GM19239 (cell line): ENCODE measurements around the gene GRAMD1A.

ENCODE experiments used
- DNase-seq: peaks from one replicate; pipeline ENCODE4 v3.0.0; 2011; ENCODE audit warnings: low spot score; ENCODE audit not compliant: insufficient read length
- FAIRE-seq: peaks from 2 replicates; lab custom pipeline; 2011; peaks lifted over from hg19 to GRCh38; lab: Jason Lieb, UNC

Gene GRAMD1A

DNA sequence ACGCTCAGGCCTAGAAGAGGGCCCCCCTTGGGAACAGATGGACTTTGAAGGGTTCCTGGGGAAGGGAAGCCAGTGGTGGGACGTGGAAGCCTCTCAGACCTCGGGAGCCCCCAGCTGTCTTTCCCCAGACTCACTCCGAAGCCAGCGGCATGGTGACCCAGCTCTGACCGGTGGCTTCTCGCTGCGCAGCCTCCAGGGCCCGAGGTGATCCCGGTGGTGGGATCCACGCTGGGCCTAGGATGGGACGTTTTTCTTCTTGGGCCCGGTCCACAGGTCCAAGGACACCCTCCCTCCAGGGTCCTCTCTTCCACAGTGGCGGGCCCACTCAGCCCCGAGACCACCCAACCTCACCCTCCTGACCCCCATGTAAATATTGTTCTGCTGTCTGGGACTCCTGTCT is 66.0 kb downstream of the GRAMD1A start:
- FAIRE-seq: no peak

DNA sequence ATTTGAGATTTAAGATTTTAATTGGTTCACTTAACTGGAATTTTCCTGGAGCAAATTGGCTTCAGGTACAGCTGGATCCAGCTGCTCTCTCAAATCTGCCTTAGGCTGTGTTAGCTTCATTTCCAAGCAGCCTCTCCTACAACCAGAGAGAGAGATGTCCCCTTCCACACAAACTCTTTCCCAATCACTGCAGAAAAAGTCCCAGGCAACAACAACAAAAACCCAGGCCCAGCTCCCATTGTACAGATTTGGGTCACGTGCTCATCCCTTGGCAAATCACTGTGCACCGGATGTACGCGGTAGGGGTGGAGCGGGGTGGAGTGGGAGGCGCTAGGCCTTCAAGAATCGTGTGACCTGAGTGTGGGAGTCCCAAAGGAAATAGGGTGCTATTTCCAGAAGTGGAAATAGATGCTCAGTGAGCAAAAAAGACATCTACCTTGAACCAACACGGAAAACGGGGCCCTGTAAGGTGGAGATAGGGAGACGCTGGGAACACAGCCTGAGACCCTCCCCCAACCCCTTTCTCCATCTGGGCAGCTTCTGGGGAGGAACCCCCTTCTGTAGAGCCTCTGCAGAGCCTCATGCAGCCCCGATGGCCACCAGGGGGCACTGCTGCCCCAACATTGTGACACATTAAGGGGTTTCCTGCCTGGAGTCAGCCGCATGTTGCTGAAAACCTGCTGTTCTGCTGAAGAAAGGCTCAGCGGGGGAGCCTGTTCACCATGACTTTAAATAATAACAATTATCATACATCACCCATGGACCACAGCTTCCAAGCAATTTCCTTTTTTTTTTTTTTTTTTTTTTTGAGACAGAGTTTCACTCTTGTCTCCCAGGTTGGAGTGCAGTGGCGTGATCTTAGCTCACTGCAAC is 66.8 kb downstream of the GRAMD1A start:
- DNase-seq: peak; percentile 95
- FAIRE-seq: peak; percentile 94

More for the DNA sequence above, 66.0 kb downstream of the GRAMD1A start:
- DNase-seq: no peak

DNA sequence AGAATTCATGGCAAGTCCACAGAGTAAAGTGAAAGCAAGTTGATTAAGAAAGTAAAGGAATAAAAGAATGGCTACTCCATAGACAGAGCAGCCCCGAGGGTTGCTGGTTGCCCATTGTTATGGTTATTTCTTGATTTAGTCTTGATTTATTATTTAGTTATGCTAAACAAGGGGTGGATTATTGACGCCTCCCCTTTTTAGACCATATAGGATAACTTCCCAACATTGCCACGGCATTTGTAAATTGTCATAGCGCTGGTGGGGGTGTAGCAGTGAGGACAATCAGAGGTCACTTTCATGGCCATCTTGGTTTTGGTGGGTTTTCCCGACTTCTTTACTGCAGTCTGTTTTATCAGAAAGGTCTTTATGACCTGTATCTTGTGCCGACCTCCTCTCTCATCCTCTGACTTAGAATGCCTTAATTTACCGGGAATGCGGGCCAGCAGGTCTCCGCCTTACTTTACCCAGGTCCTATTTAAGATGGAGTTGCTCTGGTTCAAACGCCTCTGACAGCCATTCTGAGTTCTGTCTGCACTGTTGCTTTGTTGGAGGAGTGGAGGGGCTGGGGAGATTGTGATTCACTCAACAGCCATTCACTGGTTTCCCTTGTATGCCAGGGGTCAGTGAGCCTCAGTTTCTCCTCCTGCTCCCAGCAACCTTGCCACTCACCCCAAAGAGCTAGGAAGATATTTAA is 69.0 kb downstream of the GRAMD1A start:
- FAIRE-seq: no peak
- DNase-seq: no peak

DNA sequence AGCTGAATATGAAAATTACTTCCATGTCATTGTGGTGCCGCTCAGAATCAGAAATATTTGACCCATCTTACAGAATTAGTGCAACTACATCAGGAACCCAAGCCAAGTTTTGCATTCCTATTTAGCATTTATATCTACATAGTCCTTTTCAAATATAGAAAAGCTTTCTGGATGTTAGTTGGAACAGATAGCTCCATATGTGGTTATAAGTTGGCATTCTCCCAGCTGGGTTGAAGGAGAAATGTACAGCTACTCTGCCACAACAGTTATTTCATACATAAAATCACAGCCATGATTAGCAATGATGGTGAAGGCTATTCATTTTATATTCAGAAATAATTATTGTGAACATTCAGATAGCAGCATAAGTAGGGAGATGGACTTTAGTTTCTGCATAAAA is 69.6 kb downstream of the GRAMD1A start:
- no peak for DNase-seq
- FAIRE-seq: no peak

DNA sequence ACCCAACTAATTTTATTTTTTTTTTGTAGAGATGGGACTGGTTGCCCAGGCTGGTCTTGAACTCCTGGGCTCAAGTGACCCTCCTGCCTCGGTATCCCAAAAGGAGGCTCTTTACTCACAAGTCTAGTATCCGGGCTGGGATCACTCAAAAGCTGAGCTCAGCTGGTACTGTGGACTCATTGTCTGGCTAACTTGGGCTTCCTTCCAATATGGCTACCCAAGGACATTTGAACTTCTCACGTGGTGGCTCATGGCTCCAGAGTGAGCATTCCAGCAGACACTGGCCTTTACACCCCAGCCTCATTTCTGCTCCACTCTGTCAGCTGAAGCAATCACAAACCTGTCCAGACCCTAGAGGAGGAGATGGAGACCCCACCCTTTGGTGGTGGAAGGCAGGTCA is 70.3 kb downstream of the GRAMD1A start:
- DNase-seq (no peak), FAIRE-seq (no peak)

DNA sequence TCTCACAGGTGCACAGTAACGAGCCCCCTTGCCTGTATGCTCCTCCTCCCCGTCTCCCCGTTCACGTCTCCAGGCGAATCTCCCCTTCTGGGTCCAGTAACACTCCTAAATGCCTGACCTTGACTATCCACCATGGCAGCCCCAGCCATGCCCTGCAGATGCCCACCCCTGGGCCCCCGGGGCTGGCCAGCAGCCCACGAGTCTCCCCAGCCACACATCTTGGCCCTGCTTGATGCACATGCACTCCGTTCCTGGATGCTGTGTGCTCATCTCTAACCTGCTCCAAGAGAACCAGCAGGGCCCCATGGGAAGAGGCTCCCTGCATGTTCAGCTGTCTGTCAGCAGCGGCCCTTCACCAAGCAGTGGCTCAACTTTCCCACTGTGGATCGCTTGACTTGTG is 73.4 kb downstream of the GRAMD1A start:
- FAIRE-seq (no peak), DNase-seq (no peak)

DNA sequence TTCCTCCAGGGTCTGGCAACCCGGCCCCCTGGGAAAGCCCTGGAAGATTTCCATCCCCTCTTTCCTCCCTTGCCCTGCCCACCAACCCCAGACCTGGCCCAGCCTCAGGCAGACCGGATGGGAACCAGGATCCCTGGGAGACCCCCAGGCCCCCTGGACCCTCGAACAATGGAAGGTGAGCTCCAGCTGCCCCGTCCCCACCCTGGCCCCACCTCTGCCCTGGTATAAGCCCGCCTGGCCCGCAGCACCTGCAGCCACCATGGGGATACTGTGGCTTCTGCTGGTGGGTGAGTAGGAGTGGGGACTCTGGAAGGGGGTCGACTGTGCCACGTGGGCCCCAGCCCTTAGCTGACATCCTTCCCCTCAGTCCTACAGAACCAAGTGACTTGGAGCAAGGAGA is 73.8 kb downstream of the GRAMD1A start:
- FAIRE-seq: no peak
- DNase-seq: no peak

DNA sequence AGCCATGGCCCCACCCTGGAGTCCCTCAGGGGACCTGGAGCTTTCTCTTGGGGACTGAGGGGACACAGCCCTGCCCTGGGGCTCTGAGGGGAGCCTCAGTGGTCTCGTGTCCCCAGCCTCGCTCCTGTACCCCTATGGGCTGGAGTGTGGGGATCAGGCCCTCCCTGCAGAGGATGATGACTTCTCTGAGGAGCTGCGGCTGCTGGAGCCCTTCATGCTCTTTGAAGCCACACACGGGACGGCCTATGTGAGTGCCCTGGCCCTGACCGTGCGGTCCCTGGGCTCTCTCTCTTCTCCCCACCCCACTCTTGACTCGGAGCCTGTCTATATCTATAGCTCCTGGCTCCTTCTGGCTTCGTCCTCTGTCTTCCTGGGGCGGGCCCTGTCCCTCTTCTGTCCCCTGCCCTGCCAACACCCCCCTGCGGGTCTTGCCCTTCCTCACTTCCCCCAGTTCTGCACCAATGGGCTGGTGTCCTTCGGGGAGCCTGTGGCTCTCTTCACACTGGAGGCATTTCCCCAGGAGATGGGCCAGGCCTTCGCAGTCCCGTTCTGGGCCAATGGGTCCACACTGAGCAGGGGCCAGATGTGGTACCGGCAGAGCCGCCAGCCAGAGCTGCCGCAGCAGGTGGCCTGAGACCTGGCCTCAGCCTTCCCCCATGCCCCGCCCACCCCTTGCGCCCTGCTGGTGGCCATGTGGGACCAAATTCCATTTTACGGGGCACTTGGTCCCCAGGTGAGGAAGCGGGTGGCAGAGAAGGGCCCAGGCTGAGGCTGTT is 74.5 kb downstream of the GRAMD1A start:
- FAIRE-seq (no peak), DNase-seq (no peak)

DNA sequence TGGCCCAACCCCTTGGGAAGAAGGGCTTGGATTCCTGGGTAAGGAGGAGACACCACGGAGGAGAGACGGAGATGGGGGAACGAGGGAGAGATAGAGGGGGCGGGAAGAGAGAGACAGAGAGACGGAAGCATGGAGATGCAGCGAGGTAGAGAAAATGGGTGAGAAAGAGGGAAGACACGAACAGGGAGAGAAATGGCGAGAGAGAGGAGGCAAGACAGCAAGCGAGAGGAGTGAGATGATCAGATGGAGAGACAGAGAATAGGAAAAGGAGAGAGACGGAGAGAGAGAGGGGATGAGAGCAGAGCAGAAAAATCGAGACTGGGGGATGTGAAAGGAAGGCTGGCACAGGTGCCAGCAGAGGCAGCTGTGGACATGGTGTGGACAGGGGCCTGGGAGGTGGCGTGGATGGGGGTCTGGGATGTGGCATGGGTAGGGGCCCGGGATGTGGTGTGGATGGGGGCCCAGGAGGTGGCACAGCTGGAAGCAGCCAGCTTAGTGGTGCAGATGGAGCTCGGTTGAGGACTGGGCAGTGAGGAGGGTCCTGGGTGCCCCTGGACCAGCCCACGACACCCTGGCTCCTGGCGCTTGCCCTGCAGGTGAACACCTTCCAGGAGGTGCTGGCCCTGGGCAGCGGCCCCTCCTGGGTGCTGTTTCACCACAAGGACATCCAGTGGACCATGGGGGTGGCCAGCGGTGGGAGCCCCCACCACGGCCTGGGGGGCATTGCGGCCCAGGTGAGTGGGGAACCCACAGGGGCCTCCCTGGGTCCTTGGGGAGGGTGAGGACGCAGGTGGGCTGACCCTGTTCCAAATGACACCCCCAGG is 75.3 kb downstream of the GRAMD1A start:
- DNase-seq: no peak
- no peak for FAIRE-seq

DNA sequence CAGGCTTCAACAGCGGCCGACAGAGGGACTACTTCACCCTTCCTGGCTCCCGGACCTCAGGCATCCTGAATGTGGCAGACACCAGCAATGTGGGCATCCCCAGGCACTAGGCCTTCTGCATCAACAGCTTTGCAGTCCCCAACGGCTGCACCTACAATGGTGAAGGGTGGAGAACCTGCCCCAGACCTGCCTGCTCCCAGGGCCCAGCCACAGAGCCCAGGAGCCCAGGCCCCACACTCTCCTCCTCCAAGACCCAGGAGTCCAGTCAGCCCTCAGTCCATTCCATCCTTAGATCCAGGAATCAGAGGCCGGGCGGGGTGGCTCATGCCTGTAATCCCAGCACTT is 75.9 kb downstream of the GRAMD1A start:
- no peak for FAIRE-seq

More for the DNA sequence above, 75.9 kb downstream of the GRAMD1A start:
- DNase-seq: no peak
